ENCODE measurements around the gene CNGB1.

Gene CNGB1

DNA sequence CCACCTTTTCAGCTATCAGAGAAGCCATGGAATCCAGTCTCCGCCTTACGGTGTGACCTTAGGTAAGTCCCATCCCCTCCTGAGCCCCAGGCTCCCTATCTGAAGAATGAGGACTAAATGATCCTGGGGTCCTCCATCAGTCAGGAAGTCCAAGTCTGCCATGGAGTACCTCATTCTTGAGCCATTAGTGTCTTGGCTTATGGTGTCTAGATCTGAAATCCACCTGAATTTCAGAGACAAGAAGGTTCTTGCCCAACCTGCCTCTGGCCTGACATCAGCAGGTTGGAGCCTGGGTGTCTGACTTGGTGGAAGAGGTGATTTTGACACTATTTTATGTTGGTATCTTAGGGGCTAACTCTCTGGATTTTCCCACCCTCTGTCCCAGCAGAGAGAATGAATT lies 47.1 kb downstream of the CNGB1 start:
- DNase-seq (ENCODE audit: low spot score) (no peak), ATAC-seq (ENCODE audit: low read depth) (no peak; the same call in 2 of the 3 replicates)
- peaks cover 5% of the 10 kb centered on the region for H3K4me1 ChIP-seq (ENCODE audit: insufficient read depth, poor library complexity, severe bottlenecking)
- no peak overlapping the region for H3K27ac ChIP-seq (ENCODE audit: poor library complexity, severe bottlenecking)
- H3K27me3 ChIP-seq (ENCODE audit: insufficient read depth, poor library complexity, severe bottlenecking) = no peaks in the 10 kb centered on the region
- no peaks in the 10 kb centered on the region for H3K36me3 ChIP-seq (ENCODE audit: low read depth)
- H3K9me3 ChIP-seq (ENCODE audit: severe bottlenecking) = no peaks in the 10 kb centered on the region
- TF ChIP-seq, protein P1, sequence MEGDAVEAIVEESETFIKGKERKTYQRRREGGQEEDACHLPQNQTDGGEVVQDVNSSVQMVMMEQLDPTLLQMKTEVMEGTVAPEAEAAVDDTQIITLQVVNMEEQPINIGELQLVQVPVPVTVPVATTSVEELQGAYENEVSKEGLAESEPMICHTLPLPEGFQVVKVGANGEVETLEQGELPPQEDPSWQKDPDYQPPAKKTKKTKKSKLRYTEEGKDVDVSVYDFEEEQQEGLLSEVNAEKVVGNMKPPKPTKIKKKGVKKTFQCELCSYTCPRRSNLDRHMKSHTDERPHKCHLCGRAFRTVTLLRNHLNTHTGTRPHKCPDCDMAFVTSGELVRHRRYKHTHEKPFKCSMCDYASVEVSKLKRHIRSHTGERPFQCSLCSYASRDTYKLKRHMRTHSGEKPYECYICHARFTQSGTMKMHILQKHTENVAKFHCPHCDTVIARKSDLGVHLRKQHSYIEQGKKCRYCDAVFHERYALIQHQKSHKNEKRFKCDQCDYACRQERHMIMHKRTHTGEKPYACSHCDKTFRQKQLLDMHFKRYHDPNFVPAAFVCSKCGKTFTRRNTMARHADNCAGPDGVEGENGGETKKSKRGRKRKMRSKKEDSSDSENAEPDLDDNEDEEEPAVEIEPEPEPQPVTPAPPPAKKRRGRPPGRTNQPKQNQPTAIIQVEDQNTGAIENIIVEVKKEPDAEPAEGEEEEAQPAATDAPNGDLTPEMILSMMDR (IDR thresholded peaks at IDR 0.05; ENCODE audit: poor library complexity, severe bottlenecking) = no peak
- H3K4me3 ChIP-seq (ENCODE audit: severe bottlenecking) = no peak overlapping the region

DNA sequence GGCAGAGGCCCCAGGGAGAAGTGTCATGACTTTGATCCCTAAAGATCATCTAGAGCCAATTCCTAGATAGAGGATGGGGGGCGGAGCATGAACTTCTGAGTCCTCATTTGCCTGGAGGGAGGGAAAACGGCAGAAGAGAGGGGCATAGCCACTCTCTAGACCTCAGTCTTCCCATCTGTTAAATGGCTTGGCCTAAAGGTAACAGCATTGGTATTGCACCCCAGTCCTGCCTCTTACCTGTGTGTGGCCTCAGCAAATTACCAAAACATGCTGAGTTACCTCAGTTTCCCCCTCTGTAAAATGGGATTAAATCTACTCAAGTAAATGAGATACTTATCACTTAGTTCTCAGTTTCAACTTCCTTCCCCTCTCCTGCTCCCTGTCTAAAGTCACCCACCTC lies 47.5 kb downstream of the CNGB1 start:
- Histone ChIP-seq H3K4me3 (ENCODE audit: severe bottlenecking) (no peak overlapping the region), H3K27ac (ENCODE audit: poor library complexity, severe bottlenecking) (no peak overlapping the region), H3K36me3 (ENCODE audit: low read depth) (no peaks in the 10 kb centered on the region), H3K27me3 (ENCODE audit: insufficient read depth, poor library complexity, severe bottlenecking) (no peaks in the 10 kb centered on the region), H3K4me1 (ENCODE audit: insufficient read depth, poor library complexity, severe bottlenecking) (peaks cover 5% of the 10 kb centered on the region), H3K9me3 (ENCODE audit: severe bottlenecking) (no peaks in the 10 kb centered on the region)
- ATAC-seq (ENCODE audit: low read depth) = no peak
- TF ChIP-seq, protein P1 (IDR thresholded peaks at IDR 0.05; ENCODE audit: poor library complexity, severe bottlenecking) = no peak
- DNase-seq (ENCODE audit: low spot score) = no peak

DNA sequence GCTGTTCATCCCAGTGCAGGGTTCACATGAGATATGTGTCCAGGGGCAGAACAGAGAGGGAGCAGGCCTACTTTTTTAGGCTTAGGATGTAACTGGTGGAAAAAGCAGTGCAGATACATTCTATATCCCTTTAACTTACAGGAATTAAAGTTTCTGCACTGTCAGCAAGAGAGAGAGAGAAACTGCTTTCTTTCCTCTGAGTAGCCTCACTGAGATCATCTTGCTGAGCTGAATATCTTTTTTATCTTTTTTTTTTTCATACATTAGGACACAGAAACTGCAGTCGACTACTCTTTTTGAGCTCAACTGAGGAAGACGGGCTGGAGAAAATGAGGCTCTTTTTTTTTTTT lies 50.1 kb downstream of the CNGB1 start:
- Histone ChIP-seq H3K4me1 (ENCODE audit: insufficient read depth, poor library complexity, severe bottlenecking) (peaks cover 16% of the 10 kb centered on the region), H3K4me3 (ENCODE audit: severe bottlenecking) (no peak overlapping the region), H3K9me3 (ENCODE audit: severe bottlenecking) (no peaks in the 10 kb centered on the region), H3K27ac (ENCODE audit: poor library complexity, severe bottlenecking) (peak overlapping the region; percentile 36), H3K36me3 (ENCODE audit: low read depth) (no peaks in the 10 kb centered on the region), H3K27me3 (ENCODE audit: insufficient read depth, poor library complexity, severe bottlenecking) (no peaks in the 10 kb centered on the region)
- TF ChIP-seq, protein P1 (IDR thresholded peaks at IDR 0.05; ENCODE audit: poor library complexity, severe bottlenecking) = no peak
- no peak; the same call in 2 of the 3 replicates for ATAC-seq (ENCODE audit: low read depth)
- DNase-seq (ENCODE audit: low spot score) = no peak

DNA sequence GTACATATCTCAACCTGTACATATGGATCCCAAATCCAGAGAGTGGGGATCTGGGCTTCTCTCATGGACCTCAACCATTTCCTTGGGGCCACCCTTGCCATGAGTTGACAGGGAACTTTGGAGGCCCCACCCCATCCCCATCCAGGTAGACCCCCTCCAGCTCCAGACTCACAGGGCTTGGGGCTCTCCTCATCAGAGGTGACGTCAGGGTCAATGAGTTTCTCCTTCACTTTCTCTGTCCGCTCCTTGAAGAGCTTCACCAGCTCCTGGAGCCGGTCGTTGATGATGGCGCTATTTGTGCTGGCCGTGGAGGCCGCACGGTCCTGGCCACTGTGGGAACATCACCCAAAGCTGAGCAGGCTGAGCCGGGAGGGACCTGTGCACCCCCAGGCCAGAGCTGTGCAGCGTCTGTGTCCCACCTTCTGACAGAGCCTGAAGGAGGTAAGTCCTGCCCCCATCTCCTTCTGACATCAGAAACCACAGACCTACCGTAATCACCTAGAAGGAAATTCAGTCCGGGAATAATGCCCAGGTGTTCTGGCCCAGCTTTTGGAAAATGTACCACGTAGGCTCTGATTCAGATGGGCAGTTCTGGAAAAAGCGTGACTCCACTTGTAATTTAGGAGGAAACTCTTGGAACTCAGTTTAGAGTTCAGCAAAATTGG lies 50.6 kb downstream of the CNGB1 start:
- TF ChIP-seq, protein P1 (IDR thresholded peaks at IDR 0.05; ENCODE audit: poor library complexity, severe bottlenecking) = no peak
- H3K27ac ChIP-seq (ENCODE audit: poor library complexity, severe bottlenecking) = peak overlapping the region; percentile 36
- no peaks in the 10 kb centered on the region for H3K36me3 ChIP-seq (ENCODE audit: low read depth)
- ATAC-seq (ENCODE audit: low read depth) = peak; percentile 45
- peaks cover 16% of the 10 kb centered on the region for H3K4me1 ChIP-seq (ENCODE audit: insufficient read depth, poor library complexity, severe bottlenecking)
- no peak overlapping the region for H3K4me3 ChIP-seq (ENCODE audit: severe bottlenecking)
- H3K9me3 ChIP-seq (ENCODE audit: severe bottlenecking) = no peaks in the 10 kb centered on the region
- no peak for DNase-seq (ENCODE audit: low spot score)
- no peaks in the 10 kb centered on the region for H3K27me3 ChIP-seq (ENCODE audit: insufficient read depth, poor library complexity, severe bottlenecking)

DNA sequence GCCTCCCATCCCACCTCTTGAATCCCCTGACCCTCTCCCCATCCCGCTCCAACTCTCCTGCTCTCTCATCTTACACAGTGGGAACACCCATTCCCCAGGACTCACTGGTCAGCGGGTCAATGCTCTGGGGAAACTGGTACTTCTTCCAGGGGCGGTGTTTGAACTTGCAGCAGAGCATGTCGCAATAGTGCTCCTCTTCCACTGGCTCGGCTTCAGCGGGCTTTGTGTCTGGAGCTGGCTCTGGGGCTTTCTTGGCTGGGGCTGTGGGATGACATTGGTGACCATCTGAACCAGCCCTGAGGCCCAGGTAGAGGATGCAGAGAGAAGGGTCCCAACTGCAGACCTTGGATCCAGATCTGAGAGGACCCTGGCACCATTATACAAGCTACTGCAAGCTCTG lies 51.9 kb downstream of the CNGB1 start:
- H3K9me3 ChIP-seq (ENCODE audit: severe bottlenecking) = no peaks in the 10 kb centered on the region
- peaks cover 16% of the 10 kb centered on the region for H3K4me1 ChIP-seq (ENCODE audit: insufficient read depth, poor library complexity, severe bottlenecking)
- ATAC-seq (ENCODE audit: low read depth) (no peak), DNase-seq (ENCODE audit: low spot score) (no peak)
- H3K4me3 ChIP-seq (ENCODE audit: severe bottlenecking) = no peak overlapping the region
- H3K27me3 ChIP-seq (ENCODE audit: insufficient read depth, poor library complexity, severe bottlenecking) = no peaks in the 10 kb centered on the region
- no peak overlapping the region for H3K27ac ChIP-seq (ENCODE audit: poor library complexity, severe bottlenecking)
- TF ChIP-seq, protein P1 (IDR thresholded peaks at IDR 0.05; ENCODE audit: poor library complexity, severe bottlenecking) = no peak
- no peaks in the 10 kb centered on the region for H3K36me3 ChIP-seq (ENCODE audit: low read depth)
